H9 (cell line): ENCODE results near the gene MMP15. TPM values are rescaled to one million over a fixed set of nuclear protein-coding genes. Genes with fewer than 3 reads are reported as not detected.

Source experiments
- DNase-seq: peaks from one replicate; pipeline ENCODE4 v3.0.0-alpha.2; 2017
- H2AFZ ChIP-seq: one replicate; pipeline ENCODE4 v1.6.1; 2013; ENCODE audit warnings: mild to moderate bottlenecking, low read length, control low read depth, moderate library complexity
- H2AK5ac ChIP-seq: 2 replicates; pipeline ENCODE4 v1.6.1; 2013; ENCODE audit warnings: low read length, control low read depth, mixed read lengths; ENCODE audit not compliant: insufficient read length
- H2BK120ac ChIP-seq: one replicate; pipeline ENCODE4 v1.6.1; 2013; ENCODE audit warnings: low read depth, mild to moderate bottlenecking, low read length, control low read depth, inconsistent platforms; ENCODE audit not compliant: poor library complexity, severe bottlenecking
- H2BK12ac ChIP-seq: 2 replicates; pipeline ENCODE4 v1.6.1; 2013; ENCODE audit warnings: low read length, control low read depth, mixed read lengths, low read depth; ENCODE audit not compliant: insufficient read length
- H2BK15ac ChIP-seq: 2 replicates; pipeline ENCODE4 v1.6.1; 2013; ENCODE audit warnings: low read depth, low read length, control low read depth
- H2BK20ac ChIP-seq: one replicate; pipeline ENCODE4 v1.6.1; 2013; ENCODE audit warnings: low read depth, mild to moderate bottlenecking, low read length, control low read depth, inconsistent platforms; ENCODE audit not compliant: poor library complexity, severe bottlenecking
- H2BK5ac ChIP-seq: 2 replicates; pipeline ENCODE4 v1.6.1; 2013; ENCODE audit warnings: low read length, control low read depth, mixed read lengths; ENCODE audit not compliant: insufficient read length
- H3K14ac ChIP-seq: 2 replicates; pipeline ENCODE4 v1.6.1; 2013; ENCODE audit warnings: low read length, control low read depth; ENCODE audit not compliant: insufficient read depth
- H3K18ac ChIP-seq: 2 replicates; pipeline ENCODE4 v1.6.1; 2013; ENCODE audit warnings: low read depth, mild to moderate bottlenecking, mixed read lengths, low read length, control low read depth; ENCODE audit not compliant: insufficient read length
- H3K23ac ChIP-seq: 2 replicates; pipeline ENCODE4 v1.6.1; 2013; ENCODE audit warnings: low read length, control low read depth, mixed read lengths, low read depth; ENCODE audit not compliant: insufficient read length
- H3K23me2 ChIP-seq: 2 replicates; pipeline ENCODE4 v1.6.1; 2013; ENCODE audit warnings: low read depth, mild to moderate bottlenecking, mixed read lengths, low read length, control low read depth; ENCODE audit not compliant: insufficient read length, poor library complexity, severe bottlenecking
- H3K27ac ChIP-seq: 2 replicates; pipeline ENCODE4 v1.5.1; 2013; ENCODE audit warnings: low read length, control low read depth, mixed read lengths, low read depth; ENCODE audit not compliant: insufficient read length
- H3K27me3 ChIP-seq: 2 replicates; pipeline ENCODE4 v1.6.1; 2013; ENCODE audit warnings: low read length, control low read depth, inconsistent platforms; ENCODE audit not compliant: insufficient read depth
- H3K4ac ChIP-seq: 2 replicates; pipeline ENCODE4 v1.6.1; 2013; ENCODE audit warnings: low read depth, mild to moderate bottlenecking, control low read depth, inconsistent platforms, low read length, moderate library complexity
- H3K4me1 ChIP-seq: 2 replicates; pipeline ENCODE4 v1.6.1; 2013; ENCODE audit warnings: low read length, control low read depth, inconsistent platforms; ENCODE audit not compliant: insufficient read depth
- H3K4me2 ChIP-seq: 2 replicates; pipeline ENCODE4 v1.6.1; 2013; ENCODE audit warnings: low read length, control low read depth, mixed read lengths; ENCODE audit not compliant: insufficient read length, insufficient read depth
- H3K56ac ChIP-seq: 2 replicates; pipeline ENCODE4 v1.6.1; 2013; ENCODE audit warnings: low read depth, mild to moderate bottlenecking, mixed read lengths, low read length, control low read depth; ENCODE audit not compliant: insufficient read length
- H3K79me1 ChIP-seq: 2 replicates; pipeline ENCODE4 v1.6.1; 2013; ENCODE audit warnings: low read depth, mild to moderate bottlenecking, moderate library complexity, low read length, control low read depth, inconsistent platforms; ENCODE audit not compliant: insufficient read depth, poor library complexity, severe bottlenecking
- H3K79me2 ChIP-seq: 2 replicates; pipeline ENCODE4 v1.6.1; 2013; ENCODE audit warnings: low read length, control low read depth, inconsistent platforms; ENCODE audit not compliant: insufficient read depth
- H3K9ac ChIP-seq: 2 replicates; pipeline ENCODE4 v1.6.1; 2013; ENCODE audit warnings: low read length, control low read depth, mixed read lengths; ENCODE audit not compliant: insufficient read length; ENCODE audit errors: extremely low read depth
- H3K9me3 ChIP-seq: one replicate; pipeline ENCODE4 v1.6.1; 2013; ENCODE audit warnings: low read depth, low read length, inconsistent platforms; ENCODE audit not compliant: control insufficient read depth
- H3T11ph ChIP-seq: one replicate; pipeline ENCODE4 v1.6.1; 2013; ENCODE audit warnings: mild to moderate bottlenecking, low read length, control low read depth, inconsistent platforms
- H4K20me1 ChIP-seq: one replicate; pipeline ENCODE4 v1.6.1; 2013; ENCODE audit not compliant: control insufficient read depth, insufficient read length, insufficient read depth
- H4K5ac ChIP-seq: 2 replicates; pipeline ENCODE4 v1.6.1; 2013; ENCODE audit warnings: low read depth, mild to moderate bottlenecking, mixed read lengths, low read length, control low read depth; ENCODE audit not compliant: insufficient read length
- H4K8ac ChIP-seq: replicated peaks from 2 replicates; pipeline ENCODE4 v1.6.1; 2013; ENCODE audit warnings: low read length, control low read depth, mixed read lengths, low read depth; ENCODE audit not compliant: insufficient read length
- H4K91ac ChIP-seq: 2 replicates; pipeline ENCODE4 v1.6.1; 2013; ENCODE audit warnings: low read depth, mild to moderate bottlenecking, moderate library complexity, mixed read lengths, low read length, control low read depth; ENCODE audit not compliant: insufficient read length
- H3K27ac Mint-ChIP-seq, 3 experiments: 2 replicates in 2 of 3; 3 replicates in 1 of 3; pipeline ENCODE4 v1.8.0; 2020 to 2021; ENCODE audit warnings: mixed read lengths in 3 of 3, mild to moderate bottlenecking in 1 of 3, moderate library complexity in 1 of 3
- H3K27me3 Mint-ChIP-seq: 2 replicates; pipeline ENCODE4 v1.8.0; 2021; ENCODE audit warnings: low read depth, mild to moderate bottlenecking, moderate library complexity, mixed read lengths
- H3K36me3 Mint-ChIP-seq, 3 experiments: 2 replicates in 2 of 3; 3 replicates in 1 of 3; pipeline ENCODE4 v1.8.0; 2020 to 2021; ENCODE audit warnings: low read depth in 3 of 3, mixed read lengths in 3 of 3; ENCODE audit not compliant: insufficient read depth in 1 of 3
- H3K4me1 Mint-ChIP-seq, 2 experiments: 2 replicates each; pipeline ENCODE4 v1.8.0; 2020; ENCODE audit warnings: mixed read lengths in 2 of 2
- H3K4me3 Mint-ChIP-seq, 2 experiments: 2 replicates in 1 of 2; 3 replicates in 1 of 2; pipeline ENCODE4 v1.8.0; 2020 to 2021; ENCODE audit warnings: mild to moderate bottlenecking in 2 of 2, mixed read lengths in 2 of 2, moderate library complexity in 1 of 2
- H3K9me3 Mint-ChIP-seq, 2 experiments: 2 replicates in 1 of 2; 3 replicates in 1 of 2; pipeline ENCODE4 v1.8.0; 2020; ENCODE audit warnings: mild to moderate bottlenecking in 2 of 2, mixed read lengths in 2 of 2, moderate library complexity in 1 of 2
- WGBS: extraction: QIAGEN DNeasy Blood & Tissue Kit; methylation state at CpG from one replicate; pipeline ENCODE4 v1.1.7; 2013; ENCODE audit warnings: missing lambda C conversion rate, low lambda C conversion rate, mixed read lengths; ENCODE audit not compliant: insufficient read length; ENCODE audit errors: extremely low coverage; 5-methylcytosine and 5-hydroxymethylcytosine counted together
- total RNA-seq: library from RNA; stranded (reverse); gene quantifications from 2 replicates; pipeline ENCODE4 v1.2.1, GENCODE V29; 2021
- TF ChIP-seq, protein P1 (sequence below): fragments of 200-600 bp; sonication (generic); conservative IDR thresholded peaks from 3 replicates; pipeline ENCODE4 v1.8.0; 2021; ENCODE audit warnings: antibody characterized with exemption, mild to moderate bottlenecking

MMP15 gene
- total RNA-seq, 1 experiment from 2014 or later: 32.9 TPM

DNA sequence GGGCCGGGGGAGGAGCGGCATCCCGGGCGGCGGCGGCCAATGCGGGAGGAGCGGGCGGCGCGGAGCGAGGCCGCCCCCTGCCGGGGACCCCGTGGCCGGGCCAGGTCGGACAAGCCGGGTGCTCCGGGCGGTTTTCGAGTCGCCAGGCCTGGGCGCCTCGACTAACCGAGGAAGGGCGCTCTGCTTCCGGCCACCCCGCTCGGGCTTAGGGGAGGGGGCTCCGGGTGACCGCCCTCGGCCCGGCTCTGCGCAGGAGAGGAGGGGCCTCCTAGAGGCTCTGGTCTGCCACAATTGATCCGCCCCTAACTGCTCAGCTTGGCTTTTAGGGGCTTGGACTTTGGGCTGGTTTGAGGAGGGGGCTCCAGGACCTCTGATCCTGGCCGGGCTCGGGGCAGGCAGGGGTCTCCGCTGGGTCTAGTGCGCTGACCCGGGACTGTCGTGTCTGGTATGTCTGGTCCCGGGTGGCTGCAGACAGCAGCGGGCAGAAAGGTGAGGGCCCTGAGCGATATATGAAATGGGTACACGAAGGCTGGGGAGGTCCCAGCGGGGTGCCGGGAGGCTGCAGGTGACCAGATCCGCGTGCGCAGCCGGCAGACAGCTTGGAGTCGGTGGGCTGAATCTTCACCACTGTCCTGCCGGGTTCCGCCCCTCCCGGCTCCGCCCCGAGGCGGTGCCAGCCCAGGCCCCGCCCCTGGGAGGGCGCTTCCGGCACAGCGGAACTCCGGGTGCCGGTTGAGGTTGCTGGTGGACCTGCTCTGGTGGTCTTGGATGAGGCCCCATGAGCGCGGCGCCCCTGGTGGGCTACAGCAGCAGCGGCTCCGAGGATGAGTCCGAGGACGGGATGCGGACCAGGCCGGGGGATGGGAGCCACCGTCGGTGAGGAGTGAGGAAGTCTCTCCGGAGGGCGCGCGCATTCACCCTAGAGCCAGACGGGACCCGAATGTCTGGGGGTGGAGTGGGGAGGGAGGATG lies 24.6 kb upstream of the MMP15 start, which contains the start of gene USB1:
USB1 (plus strand) TSS at position 702 of the 971 bp plus-strand sequence; CDS start at position 779, 77 bp downstream.
- TF ChIP-seq, protein P1, sequence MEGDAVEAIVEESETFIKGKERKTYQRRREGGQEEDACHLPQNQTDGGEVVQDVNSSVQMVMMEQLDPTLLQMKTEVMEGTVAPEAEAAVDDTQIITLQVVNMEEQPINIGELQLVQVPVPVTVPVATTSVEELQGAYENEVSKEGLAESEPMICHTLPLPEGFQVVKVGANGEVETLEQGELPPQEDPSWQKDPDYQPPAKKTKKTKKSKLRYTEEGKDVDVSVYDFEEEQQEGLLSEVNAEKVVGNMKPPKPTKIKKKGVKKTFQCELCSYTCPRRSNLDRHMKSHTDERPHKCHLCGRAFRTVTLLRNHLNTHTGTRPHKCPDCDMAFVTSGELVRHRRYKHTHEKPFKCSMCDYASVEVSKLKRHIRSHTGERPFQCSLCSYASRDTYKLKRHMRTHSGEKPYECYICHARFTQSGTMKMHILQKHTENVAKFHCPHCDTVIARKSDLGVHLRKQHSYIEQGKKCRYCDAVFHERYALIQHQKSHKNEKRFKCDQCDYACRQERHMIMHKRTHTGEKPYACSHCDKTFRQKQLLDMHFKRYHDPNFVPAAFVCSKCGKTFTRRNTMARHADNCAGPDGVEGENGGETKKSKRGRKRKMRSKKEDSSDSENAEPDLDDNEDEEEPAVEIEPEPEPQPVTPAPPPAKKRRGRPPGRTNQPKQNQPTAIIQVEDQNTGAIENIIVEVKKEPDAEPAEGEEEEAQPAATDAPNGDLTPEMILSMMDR: peak; percentile 66
- Mint-ChIP-seq H3K36me3 (peaks cover 12 to 48% (median 39%) of the 10 kb centered on the region in 3 experiments; a peak in 6 of 7 replicates), H3K9me3 (no peaks in the 10 kb centered on the region; a peak in 1 of 5 replicates), H3K4me1 (peaks cover 16 to 17% of the 10 kb centered on the region in 2 experiments), H3K4me3 (peak within 1 kb of the TSS; percentile 92 to 93), H3K27me3 (no peaks in the 10 kb centered on the region), H3K27ac (peak within 1 kb of the TSS; percentile 66 to 94 (median 89); a peak in 4 of 7 replicates)
- peak; percentile 94 for DNase-seq
- Histone ChIP-seq H2BK5ac (no peak within 1 kb of the TSS), H3K9ac (peak within 1 kb of the TSS; percentile 25), H3K56ac (no peak within 1 kb of the TSS), H3K79me1 (no peaks in the 10 kb centered on the region), H2BK15ac (no peak within 1 kb of the TSS), H4K8ac (no peak within 1 kb of the TSS), H3K4ac (no peak within 1 kb of the TSS), H4K5ac (no peak within 1 kb of the TSS), H2BK12ac (no peak within 1 kb of the TSS), H3K23me2 (peaks cover 8% of the 10 kb centered on the region), H3K27ac (no peak within 1 kb of the TSS), H3K14ac (0 out of 2 replicates have a peak within 1 kb of the TSS, but pooled peaks have one; percentile 6), H3K4me2 (peak within 1 kb of the TSS; percentile 68), H2BK20ac (no peak within 1 kb of the TSS), H3K9me3 (no peaks in the 10 kb centered on the region), H4K20me1 (no peaks in the 10 kb centered on the region), H3K23ac (no peak within 1 kb of the TSS), H3K18ac (peak within 1 kb of the TSS; percentile 18), H3K4me1 (peaks cover 2% of the 10 kb centered on the region; the same call in 1 of the 2 replicates), H3T11ph (no peak within 1 kb of the TSS), H3K27me3 (no peaks in the 10 kb centered on the region), H2BK120ac (no peak within 1 kb of the TSS), H2AK5ac (no peak within 1 kb of the TSS), H4K91ac (no peak within 1 kb of the TSS), H3K79me2 (no peaks in the 10 kb centered on the region; the same call in 1 of the 2 replicates), H2AFZ (no peak within 1 kb of the TSS)
- no CpG with 5 or more reads among the region's 81 CpGs for WGBS
